ENCODE measurements around the gene MMS19. TPM values are rescaled to one million over a fixed set of nuclear protein-coding genes. Genes with fewer than 3 reads are reported as not detected.
A peak's percentile ranks its signal among the peaks of the same experiment; 100 is the strongest.

The MMS19 gene
- polyA plus RNA-seq, 3 donors = 23.2 to 74.5 (median 29.2) TPM

- Mint-ChIP-seq H3K27ac (peak overlapping the region; percentile 77 to 95 (median 89)), H3K36me3 (peaks cover 33 to 42% of the 10 kb centered on the region in 2 donors), H3K27me3 (ENCODE audit: low read depth in 3 of 3) (no peaks in the 10 kb centered on the region), H3K4me3 (peak overlapping the region; percentile 85 to 90), H3K9me3 (peaks cover 0 to 3% (median 0%) of the 10 kb centered on the region in 7 donors), H3K4me1 (peaks cover 49% of the 10 kb centered on the region)
- intact Hi-C loops (cut with micrococcal nuclease) = loop anchor here in 1 of 2 donors (2.0 to 5.0 kb wide), 2 partner anchors 15 to 95 kb away; partner anchors contain the start of gene FRAT2
- Histone ChIP-seq H3K27ac (ENCODE audit: low read depth in 1 of 2, low read length in 2 of 2) (peak overlapping the region; percentile 75 to 92), H3K79me2 (ENCODE audit: insufficient read depth, low read length) (peaks cover 70% of the 10 kb centered on the region), H4K20me1 (ENCODE audit: insufficient read depth, low read length) (peaks cover 43% of the 10 kb centered on the region), H3K4me1 (ENCODE audit: control insufficient read depth in 1 of 2, insufficient read depth in 2 of 2, low read length in 2 of 2) (peaks cover 60 to 65% of the 10 kb centered on the region in 2 donors), H3K9ac (ENCODE audit: insufficient read depth, low read length, poor library complexity, severe bottlenecking) (peak overlapping the region; percentile 81), H3K27me3 (ENCODE audit: control insufficient read depth in 2 of 2, insufficient read depth in 2 of 2, low read length in 2 of 2) (no peaks in the 10 kb centered on the region), H3K9me3 (replicated peaks in 1 of 2; ENCODE audit: control insufficient read depth in 1 of 2, insufficient read depth in 1 of 2, low read length in 2 of 2) (no peaks in the 10 kb centered on the region), H3K4me2 (replicated peaks; ENCODE audit: extremely low read depth, low read length, poor library complexity, severe bottlenecking) (peak overlapping the region; percentile 86), H2AFZ (ENCODE audit: insufficient read depth, low read depth, low read length, poor library complexity, severe bottlenecking) (no peak overlapping the region), H3K4me3 (replicated peaks in 1 of 3; ENCODE audit: low read depth in 2 of 3, low read length in 3 of 3) (peak overlapping the region; percentile 80 to 96 (median 82)), H3K36me3 (replicated peaks in 1 of 2; ENCODE audit: control insufficient read depth in 1 of 2, insufficient read depth in 2 of 2, low read length in 2 of 2) (peaks cover 26 to 31% of the 10 kb centered on the region in 2 donors)
- TF ChIP-seq, protein P1, sequence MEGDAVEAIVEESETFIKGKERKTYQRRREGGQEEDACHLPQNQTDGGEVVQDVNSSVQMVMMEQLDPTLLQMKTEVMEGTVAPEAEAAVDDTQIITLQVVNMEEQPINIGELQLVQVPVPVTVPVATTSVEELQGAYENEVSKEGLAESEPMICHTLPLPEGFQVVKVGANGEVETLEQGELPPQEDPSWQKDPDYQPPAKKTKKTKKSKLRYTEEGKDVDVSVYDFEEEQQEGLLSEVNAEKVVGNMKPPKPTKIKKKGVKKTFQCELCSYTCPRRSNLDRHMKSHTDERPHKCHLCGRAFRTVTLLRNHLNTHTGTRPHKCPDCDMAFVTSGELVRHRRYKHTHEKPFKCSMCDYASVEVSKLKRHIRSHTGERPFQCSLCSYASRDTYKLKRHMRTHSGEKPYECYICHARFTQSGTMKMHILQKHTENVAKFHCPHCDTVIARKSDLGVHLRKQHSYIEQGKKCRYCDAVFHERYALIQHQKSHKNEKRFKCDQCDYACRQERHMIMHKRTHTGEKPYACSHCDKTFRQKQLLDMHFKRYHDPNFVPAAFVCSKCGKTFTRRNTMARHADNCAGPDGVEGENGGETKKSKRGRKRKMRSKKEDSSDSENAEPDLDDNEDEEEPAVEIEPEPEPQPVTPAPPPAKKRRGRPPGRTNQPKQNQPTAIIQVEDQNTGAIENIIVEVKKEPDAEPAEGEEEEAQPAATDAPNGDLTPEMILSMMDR (IDR thresholded peaks at IDR 0.05) = no peak
- 68% methylated on average over 6 of the region's 9 CpGs for WGBS (ENCODE audit: insufficient coverage)
- DNase-seq = peak in 1 of 3 donors; percentile 52
These were observed 70.5 kb downstream of the MMS19 start for GRCh38 chr10:97427571-97428179.

DNA sequence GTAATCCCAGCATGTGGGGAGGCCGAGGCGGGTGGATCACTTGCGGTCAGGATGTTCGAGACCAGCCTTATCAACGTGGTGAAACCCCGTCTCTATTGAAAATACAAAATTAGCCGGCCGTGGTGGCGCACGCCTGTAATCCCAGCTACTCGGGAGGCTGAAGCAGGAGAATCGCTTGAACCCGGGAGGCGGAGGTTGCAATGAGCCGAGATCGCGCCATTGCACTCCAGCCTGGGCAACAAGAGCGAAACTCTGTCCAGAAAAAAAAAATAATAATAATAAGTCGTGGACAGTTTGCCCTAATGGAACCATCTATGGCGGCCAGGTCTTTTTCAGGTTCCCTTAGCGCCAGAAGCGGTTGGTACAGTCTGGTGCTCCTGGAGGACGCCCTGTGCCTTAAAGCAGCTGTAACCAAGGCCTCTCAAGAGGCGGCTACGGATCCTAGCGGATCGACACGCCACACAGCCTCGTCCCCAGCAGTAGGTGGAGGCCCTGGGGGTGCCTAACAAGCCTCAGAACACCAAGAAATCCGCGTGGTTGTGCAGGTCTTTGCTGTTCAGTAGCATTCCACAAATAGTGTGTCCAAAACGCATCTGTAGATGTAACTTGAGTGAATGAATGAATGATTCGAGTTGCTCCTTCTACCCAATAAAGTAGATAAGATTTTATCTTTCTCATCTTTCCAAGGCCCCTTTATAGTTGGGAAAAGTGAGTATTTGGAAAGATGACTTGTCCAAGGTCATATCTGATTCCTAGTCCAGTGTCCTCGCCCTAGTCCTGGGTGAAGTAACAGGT lies 71.2 kb downstream of the MMS19 start:
- peak overlapping the region; percentile 85 to 90 for H3K4me3 Mint-ChIP-seq
- H2AFZ ChIP-seq (ENCODE audit: insufficient read depth, low read depth, low read length, poor library complexity, severe bottlenecking) = peak overlapping the region; percentile 67
- peak overlapping the region; percentile 86 for H3K4me2 ChIP-seq (replicated peaks; ENCODE audit: extremely low read depth, low read length, poor library complexity, severe bottlenecking)
- DNase-seq = no peak
- peak overlapping the region; percentile 81 for H3K9ac ChIP-seq (ENCODE audit: insufficient read depth, low read length, poor library complexity, severe bottlenecking)
- H3K27me3 Mint-ChIP-seq (ENCODE audit: low read depth in 3 of 3) = no peaks in the 10 kb centered on the region
- H3K9me3 Mint-ChIP-seq = peaks cover 0 to 3% (median 0%) of the 10 kb centered on the region in 7 donors
- peaks cover 71% of the 10 kb centered on the region for H3K79me2 ChIP-seq (ENCODE audit: insufficient read depth, low read length)
- H3K36me3 ChIP-seq (replicated peaks in 1 of 2; ENCODE audit: control insufficient read depth in 1 of 2, insufficient read depth in 2 of 2, low read length in 2 of 2) = peaks cover 23 to 27% of the 10 kb centered on the region in 2 donors
- H3K27ac ChIP-seq (ENCODE audit: low read depth in 1 of 2, low read length in 2 of 2) = peak overlapping the region; percentile 75 to 92
- TF ChIP-seq, protein P1 (IDR thresholded peaks at IDR 0.05) = no peak
- H3K27me3 ChIP-seq (ENCODE audit: control insufficient read depth in 2 of 2, insufficient read depth in 2 of 2, low read length in 2 of 2) = no peaks in the 10 kb centered on the region
- peaks cover 41% of the 10 kb centered on the region for H4K20me1 ChIP-seq (ENCODE audit: insufficient read depth, low read length)
- H3K27ac Mint-ChIP-seq = peak overlapping the region; percentile 77 to 95 (median 90)
- H3K36me3 Mint-ChIP-seq = peaks cover 30 to 38% of the 10 kb centered on the region in 2 donors
- H3K9me3 ChIP-seq (replicated peaks in 1 of 2; ENCODE audit: control insufficient read depth in 1 of 2, insufficient read depth in 1 of 2, low read length in 2 of 2) = no peaks in the 10 kb centered on the region
- H3K4me1 ChIP-seq (ENCODE audit: control insufficient read depth in 1 of 2, insufficient read depth in 2 of 2, low read length in 2 of 2) = peaks cover 67 to 72% of the 10 kb centered on the region in 2 donors
- H3K4me3 ChIP-seq (replicated peaks in 1 of 3; ENCODE audit: low read depth in 2 of 3, low read length in 3 of 3) = peak overlapping the region; percentile 80 to 96 (median 82)
- intact Hi-C loops (cut with micrococcal nuclease) = loop anchor here in 1 of 2 donors (5.0 kb wide), 1 partner anchor 95 kb away; the partner anchor contains the start of gene FRAT2
- peaks cover 54% of the 10 kb centered on the region for H3K4me1 Mint-ChIP-seq
- WGBS (ENCODE audit: insufficient coverage) = 26% methylated on average over 15 of the region's 34 CpGs

All from CD14-positive monocyte (primary cell).